ENCODE data around the gene ZFP14.
A peak's percentile ranks its signal among the peaks of the same experiment; 100 is the strongest.
"Not testable (repeated sequence)": the region's sequence is repeated elsewhere in the genome, so short reads cannot be mapped to it uniquely, and the experiment has no call there.

Gene ZFP14

GRCh38 chr19:36311098-36311760 lies 67.8 kb downstream of the ZFP14 start:
- H3K27ac ChIP-seq (ENCODE audit: low read depth, low read length); H3K4me3 ChIP-seq (ENCODE audit: low read depth, low read length); H3K9ac ChIP-seq (ENCODE audit: low read length); H3K36me3 ChIP-seq (ENCODE audit: control insufficient read depth in 1 of 2, insufficient read depth in 2 of 2, low read length in 2 of 2); H3K18ac ChIP-seq (ENCODE audit: low read length); H4K8ac ChIP-seq (ENCODE audit: low read depth, low read length); H4K12ac ChIP-seq (ENCODE audit: low read depth, low read length); H3K14ac ChIP-seq (ENCODE audit: low read length); H3K4me2 ChIP-seq (ENCODE audit: low read length); H4K91ac ChIP-seq (ENCODE audit: low read depth, low read length); H3K4ac ChIP-seq (ENCODE audit: low read depth, low read length); H3K27me3 ChIP-seq (ENCODE audit: insufficient read depth, low read length); H3K23ac ChIP-seq (ENCODE audit: low read length); H2AFZ ChIP-seq (ENCODE audit: insufficient read depth, low read length, poor library complexity); H2BK120ac ChIP-seq (ENCODE audit: insufficient read depth, low read length, poor library complexity); H3K79me2 ChIP-seq (ENCODE audit: control insufficient read depth, insufficient read depth, low read length, poor library complexity); H2BK12ac ChIP-seq (ENCODE audit: low read length); H3K79me1 ChIP-seq (ENCODE audit: low read length); H2AK5ac ChIP-seq (ENCODE audit: low read length); H3K4me1 ChIP-seq (ENCODE audit: control insufficient read depth in 1 of 2, insufficient read depth in 2 of 2, low read length in 2 of 2); H2BK5ac ChIP-seq (ENCODE audit: low read depth, low read length, poor library complexity); H3K9me3 ChIP-seq (ENCODE audit: insufficient read depth, low read depth, low read length); DNase-seq: not testable (repeated sequence)
- WGBS (ENCODE audit: extremely low coverage, insufficient coverage, insufficient read length), result no CpG with 5 or more reads among the region's 26 CpGs

- not testable (repeated sequence) for H2AFZ ChIP-seq (ENCODE audit: insufficient read depth, low read length, poor library complexity); H3K9me3 ChIP-seq (ENCODE audit: insufficient read depth, low read depth, low read length); H3K14ac ChIP-seq (ENCODE audit: low read length); H3K18ac ChIP-seq (ENCODE audit: low read length); H3K23ac ChIP-seq (ENCODE audit: low read length); H3K4me1 ChIP-seq (ENCODE audit: control insufficient read depth in 1 of 2, insufficient read depth in 2 of 2, low read length in 2 of 2); H2BK12ac ChIP-seq (ENCODE audit: low read length); H4K91ac ChIP-seq (ENCODE audit: low read depth, low read length); H3K9ac ChIP-seq (ENCODE audit: low read length); H2BK5ac ChIP-seq (ENCODE audit: low read depth, low read length, poor library complexity); H3K27me3 ChIP-seq (ENCODE audit: insufficient read depth, low read length); H2AK5ac ChIP-seq (ENCODE audit: low read length); H3K27ac ChIP-seq (ENCODE audit: low read depth, low read length); H3K79me2 ChIP-seq (ENCODE audit: control insufficient read depth, insufficient read depth, low read length, poor library complexity); H3K4me3 ChIP-seq (ENCODE audit: low read depth, low read length); H3K4me2 ChIP-seq (ENCODE audit: low read length); H4K8ac ChIP-seq (ENCODE audit: low read depth, low read length); DNase-seq; H3K36me3 ChIP-seq (ENCODE audit: control insufficient read depth in 1 of 2, insufficient read depth in 2 of 2, low read length in 2 of 2); H3K79me1 ChIP-seq (ENCODE audit: low read length); H4K12ac ChIP-seq (ENCODE audit: low read depth, low read length); H2BK120ac ChIP-seq (ENCODE audit: insufficient read depth, low read length, poor library complexity); H3K4ac ChIP-seq (ENCODE audit: low read depth, low read length)
- no CpG with 5 or more reads among the region's 5 CpGs for WGBS (ENCODE audit: extremely low coverage, insufficient coverage, insufficient read length)
These were observed 68.5 kb downstream of the ZFP14 start for GRCh38 chr19:36310416-36310990.

GRCh38 chr19:36309759-36310158 lies 69.2 kb downstream of the ZFP14 start:
- H2AK5ac ChIP-seq (ENCODE audit: low read length); H2BK5ac ChIP-seq (ENCODE audit: low read depth, low read length, poor library complexity); H3K4me1 ChIP-seq (ENCODE audit: control insufficient read depth in 1 of 2, insufficient read depth in 2 of 2, low read length in 2 of 2); H3K18ac ChIP-seq (ENCODE audit: low read length); H3K79me2 ChIP-seq (ENCODE audit: control insufficient read depth, insufficient read depth, low read length, poor library complexity); H2AFZ ChIP-seq (ENCODE audit: insufficient read depth, low read length, poor library complexity); H3K9ac ChIP-seq (ENCODE audit: low read length); H3K27ac ChIP-seq (ENCODE audit: low read depth, low read length); H3K27me3 ChIP-seq (ENCODE audit: insufficient read depth, low read length); H2BK12ac ChIP-seq (ENCODE audit: low read length); H3K4me2 ChIP-seq (ENCODE audit: low read length); H3K4ac ChIP-seq (ENCODE audit: low read depth, low read length); H3K9me3 ChIP-seq (ENCODE audit: insufficient read depth, low read depth, low read length); H4K91ac ChIP-seq (ENCODE audit: low read depth, low read length); H3K14ac ChIP-seq (ENCODE audit: low read length); DNase-seq; H4K8ac ChIP-seq (ENCODE audit: low read depth, low read length); H3K23ac ChIP-seq (ENCODE audit: low read length); H2BK120ac ChIP-seq (ENCODE audit: insufficient read depth, low read length, poor library complexity); H3K79me1 ChIP-seq (ENCODE audit: low read length); H3K4me3 ChIP-seq (ENCODE audit: low read depth, low read length); H4K12ac ChIP-seq (ENCODE audit: low read depth, low read length); H3K36me3 ChIP-seq (ENCODE audit: control insufficient read depth in 1 of 2, insufficient read depth in 2 of 2, low read length in 2 of 2): not testable (repeated sequence)
- no CpG with 5 or more reads among the region's 23 CpGs for WGBS (ENCODE audit: extremely low coverage, insufficient coverage, insufficient read length)

GRCh38 chr19:36309309-36309708 lies 69.7 kb downstream of the ZFP14 start:
- not testable (repeated sequence) for H2AK5ac ChIP-seq (ENCODE audit: low read length); H3K9ac ChIP-seq (ENCODE audit: low read length); H3K79me2 ChIP-seq (ENCODE audit: control insufficient read depth, insufficient read depth, low read length, poor library complexity); H2BK120ac ChIP-seq (ENCODE audit: insufficient read depth, low read length, poor library complexity); H3K36me3 ChIP-seq (ENCODE audit: control insufficient read depth in 1 of 2, insufficient read depth in 2 of 2, low read length in 2 of 2); H3K14ac ChIP-seq (ENCODE audit: low read length); H2BK12ac ChIP-seq (ENCODE audit: low read length); H4K12ac ChIP-seq (ENCODE audit: low read depth, low read length); H3K4ac ChIP-seq (ENCODE audit: low read depth, low read length); H3K4me1 ChIP-seq (ENCODE audit: control insufficient read depth in 1 of 2, insufficient read depth in 2 of 2, low read length in 2 of 2); H3K23ac ChIP-seq (ENCODE audit: low read length); H3K9me3 ChIP-seq (ENCODE audit: insufficient read depth, low read depth, low read length); H2BK5ac ChIP-seq (ENCODE audit: low read depth, low read length, poor library complexity); H3K27me3 ChIP-seq (ENCODE audit: insufficient read depth, low read length); H3K4me3 ChIP-seq (ENCODE audit: low read depth, low read length); H3K4me2 ChIP-seq (ENCODE audit: low read length); H4K8ac ChIP-seq (ENCODE audit: low read depth, low read length); H4K91ac ChIP-seq (ENCODE audit: low read depth, low read length); H3K18ac ChIP-seq (ENCODE audit: low read length); H2AFZ ChIP-seq (ENCODE audit: insufficient read depth, low read length, poor library complexity); H3K79me1 ChIP-seq (ENCODE audit: low read length); H3K27ac ChIP-seq (ENCODE audit: low read depth, low read length)
- peak in 1 of 2 donors; percentile 12 for DNase-seq
- no CpG with 5 or more reads among the region's 39 CpGs for WGBS (ENCODE audit: extremely low coverage, insufficient coverage, insufficient read length)

Measured in trophoblast cell (in vitro differentiated cells and primary cell).